ENCODE results near the gene OR4E1. TPM values are rescaled to one million over a fixed set of nuclear protein-coding genes. Genes with fewer than 3 reads are reported as not detected.

Gene OR4E1
- total RNA-seq, 4 donors from 2014 or later: not detected

DNA sequence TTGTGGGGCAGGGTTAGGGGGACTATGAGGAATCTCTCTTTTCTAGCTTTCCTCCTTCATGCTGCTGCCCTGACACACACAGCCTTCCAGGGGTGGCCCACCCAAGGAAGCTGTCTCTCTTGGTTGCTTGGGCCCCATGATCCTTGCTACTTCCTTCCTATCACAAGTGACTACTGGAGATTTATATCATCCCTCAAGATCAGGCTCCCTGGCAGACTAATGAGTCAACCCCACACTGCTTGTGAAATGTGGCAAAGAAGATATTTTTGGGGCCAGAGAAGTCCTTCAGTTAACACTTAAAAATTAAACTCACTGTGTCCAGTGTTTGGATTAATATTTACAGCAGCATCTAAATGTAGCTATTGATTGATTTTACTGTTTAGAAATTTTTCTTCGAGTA is 1.5 kb downstream of the OR4E1 start:
- TF ChIP-seq, protein P1, sequence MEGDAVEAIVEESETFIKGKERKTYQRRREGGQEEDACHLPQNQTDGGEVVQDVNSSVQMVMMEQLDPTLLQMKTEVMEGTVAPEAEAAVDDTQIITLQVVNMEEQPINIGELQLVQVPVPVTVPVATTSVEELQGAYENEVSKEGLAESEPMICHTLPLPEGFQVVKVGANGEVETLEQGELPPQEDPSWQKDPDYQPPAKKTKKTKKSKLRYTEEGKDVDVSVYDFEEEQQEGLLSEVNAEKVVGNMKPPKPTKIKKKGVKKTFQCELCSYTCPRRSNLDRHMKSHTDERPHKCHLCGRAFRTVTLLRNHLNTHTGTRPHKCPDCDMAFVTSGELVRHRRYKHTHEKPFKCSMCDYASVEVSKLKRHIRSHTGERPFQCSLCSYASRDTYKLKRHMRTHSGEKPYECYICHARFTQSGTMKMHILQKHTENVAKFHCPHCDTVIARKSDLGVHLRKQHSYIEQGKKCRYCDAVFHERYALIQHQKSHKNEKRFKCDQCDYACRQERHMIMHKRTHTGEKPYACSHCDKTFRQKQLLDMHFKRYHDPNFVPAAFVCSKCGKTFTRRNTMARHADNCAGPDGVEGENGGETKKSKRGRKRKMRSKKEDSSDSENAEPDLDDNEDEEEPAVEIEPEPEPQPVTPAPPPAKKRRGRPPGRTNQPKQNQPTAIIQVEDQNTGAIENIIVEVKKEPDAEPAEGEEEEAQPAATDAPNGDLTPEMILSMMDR (IDR thresholded peaks at IDR 0.05; ENCODE audit: low read depth): no peak

DNA sequence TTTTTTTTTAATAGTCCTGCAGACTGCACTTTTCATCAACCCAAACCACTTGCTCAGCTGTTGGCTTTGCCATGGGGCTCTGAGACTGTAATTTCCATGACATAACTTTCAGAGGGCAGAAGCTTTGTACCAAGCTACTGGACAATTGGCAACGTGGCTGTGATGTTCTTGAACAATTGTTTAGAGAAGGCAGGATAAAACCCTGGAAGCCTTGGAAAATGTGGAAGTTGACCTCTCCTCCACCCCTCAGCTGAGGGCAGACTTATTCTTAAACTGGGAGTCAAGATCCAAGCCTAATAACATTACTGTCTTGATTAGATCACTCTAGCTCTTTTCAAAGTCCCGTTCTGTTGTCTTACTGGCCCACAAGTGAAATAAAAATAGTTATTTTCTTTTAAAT is 2.2 kb downstream of the OR4E1 start:
- TF ChIP-seq, protein P1 (IDR thresholded peaks at IDR 0.05; ENCODE audit: low read depth): no peak

DNA sequence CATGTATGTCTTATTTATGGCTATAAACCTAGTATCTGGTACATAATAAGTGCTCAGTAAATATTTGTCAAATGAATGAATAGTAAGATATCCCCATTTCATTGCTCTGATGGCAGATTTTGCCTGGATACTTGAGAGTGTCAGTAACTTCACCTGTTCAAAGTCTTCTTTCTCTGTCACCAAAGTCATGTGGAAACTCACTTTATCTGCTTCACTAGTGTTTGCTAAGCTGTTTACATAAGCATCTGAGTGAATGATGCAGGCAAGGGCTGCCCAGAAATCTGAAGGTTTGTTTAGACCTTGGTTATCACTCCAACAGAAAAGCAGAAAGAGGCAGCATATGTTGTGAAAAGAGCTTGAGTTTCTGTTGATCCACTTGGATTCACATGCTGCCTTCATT is 4.3 kb downstream of the OR4E1 start:
- TF ChIP-seq, protein P1 (IDR thresholded peaks at IDR 0.05; ENCODE audit: low read depth): no peak

DNA sequence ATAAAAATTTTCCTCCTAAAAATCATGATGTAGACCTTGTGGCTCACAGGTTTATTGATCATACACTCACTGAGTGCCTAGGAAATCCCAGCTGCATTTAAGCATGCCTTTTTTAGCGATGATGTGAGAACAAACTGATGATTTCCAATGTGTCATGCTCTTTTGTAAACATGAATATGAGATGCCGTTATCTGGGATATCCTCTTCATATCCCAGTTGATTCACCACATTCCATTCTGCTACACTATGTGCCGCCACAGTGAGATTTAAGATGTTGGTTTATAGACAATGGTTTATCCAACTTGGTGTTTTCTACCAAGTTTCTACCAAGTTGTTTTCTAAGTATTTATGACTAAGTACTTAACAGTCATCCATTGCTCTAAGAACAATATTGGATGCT is 5.2 kb downstream of the OR4E1 start:
- TF ChIP-seq, protein P1 (IDR thresholded peaks at IDR 0.05; ENCODE audit: low read depth): no peak

DNA sequence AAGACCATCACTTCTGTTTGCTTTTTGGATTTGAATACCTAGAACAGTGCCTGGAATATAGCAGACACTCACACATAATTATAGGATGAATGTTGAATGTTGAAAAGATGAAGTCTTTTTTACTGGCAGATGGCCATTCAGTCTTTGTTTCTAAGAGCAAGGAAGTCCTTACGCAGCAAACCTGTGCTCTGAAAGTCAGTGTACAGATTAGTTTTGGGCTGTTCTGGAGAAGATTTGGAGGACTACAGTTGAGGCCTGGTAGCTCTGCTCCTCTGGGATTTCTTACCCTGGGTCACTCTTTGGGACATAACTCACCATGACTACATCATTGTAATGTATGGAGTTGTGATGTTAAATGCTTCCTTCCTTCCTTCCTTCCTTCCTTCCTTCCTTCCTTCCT is 16.6 kb downstream of the OR4E1 start:
- TF ChIP-seq, protein P1 (IDR thresholded peaks at IDR 0.05; ENCODE audit: low read depth): no peak

DNA sequence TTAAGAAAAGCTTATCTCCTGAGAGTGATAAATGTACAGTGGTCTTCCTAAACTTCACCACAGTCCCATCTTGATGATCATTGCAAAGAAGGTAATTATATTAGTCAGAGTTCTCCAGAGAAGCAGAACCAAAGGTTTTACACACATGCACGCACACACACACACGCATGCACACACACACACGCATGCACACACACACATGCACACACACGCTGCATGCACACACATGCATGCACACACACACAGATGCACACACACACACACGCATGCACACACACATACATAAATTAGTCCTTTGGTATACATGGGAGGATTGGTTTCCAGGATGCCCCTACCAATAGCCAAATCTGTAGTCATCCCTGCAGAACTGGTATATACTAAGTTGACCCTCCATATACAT is 19.4 kb downstream of the OR4E1 start:
- TF ChIP-seq, protein P1 (IDR thresholded peaks at IDR 0.05; ENCODE audit: low read depth): no peak

DNA sequence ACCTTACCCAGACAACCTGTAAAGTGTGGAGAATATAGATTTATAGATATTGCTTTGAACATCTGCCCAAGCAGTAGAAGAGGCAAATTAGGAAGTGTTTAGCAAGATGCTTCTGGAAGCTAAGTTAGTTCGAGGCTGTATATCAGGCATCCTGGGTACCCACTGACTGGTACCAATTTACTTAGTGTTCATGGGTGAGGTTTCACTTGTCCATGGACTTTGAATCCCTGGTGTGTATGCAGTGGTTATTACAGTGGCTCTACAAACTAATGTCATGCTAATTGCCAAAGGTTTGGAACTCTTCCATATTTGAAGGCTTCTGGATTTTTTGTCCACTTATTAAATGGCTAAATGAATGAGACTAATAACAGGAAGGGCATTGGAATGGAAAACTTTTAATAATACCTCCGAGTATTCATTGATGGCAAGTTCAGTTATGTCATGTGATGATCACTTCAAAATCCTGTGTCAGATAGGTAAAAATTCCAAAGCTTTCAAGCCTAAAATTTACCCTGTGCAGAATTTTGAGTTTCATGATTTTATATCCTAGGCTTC is 20.2 kb downstream of the OR4E1 start, which contains the start of gene OR4E2:
Gene OR4E2 (plus strand): TSS at position 505 of the 555 bp plus-strand sequence. CDS start 11,248 bp downstream, outside the sequence.
- TF ChIP-seq, protein P1 (IDR thresholded peaks at IDR 0.05; ENCODE audit: low read depth): no peak

All from subcutaneous adipose tissue (tissue), 4 donors.